Left ventricle myocardium inferior (tissue), 1 donor: Measurements from ENCODE around the gene GABRB2. TPM values are rescaled to one million over a fixed set of nuclear protein-coding genes. Genes with fewer than 3 reads are reported as not detected.

Experiments used
- DNase-seq: peaks from one replicate; pipeline ENCODE4 v3.0.0-alpha.2; 2020
- H3K27ac ChIP-seq: fragments of 200-600 bp; replicated peaks from 2 replicates; pipeline ENCODE4 v1.8.0; 2021
- H3K27me3 ChIP-seq: fragments of 200-600 bp; 2 replicates; pipeline ENCODE4 v1.8.0; 2021; ENCODE audit warnings: low read depth
- H3K36me3 ChIP-seq: fragments of 200-600 bp; 2 replicates; pipeline ENCODE4 v1.8.0; 2021
- H3K4me1 ChIP-seq: fragments of 200-600 bp; 2 replicates; pipeline ENCODE4 v1.8.0; 2021
- H3K4me3 ChIP-seq: fragments of 200-600 bp; 2 replicates; pipeline ENCODE4 v1.8.0; 2021; ENCODE audit warnings: mild to moderate bottlenecking, moderate library complexity
- H3K9me3 ChIP-seq: fragments of 200-600 bp; replicated peaks from 2 replicates; pipeline ENCODE4 v1.8.0; 2021
- intact Hi-C: fragments of 100-400 bp; cut with micrococcal nuclease; formaldehyde crosslinking; loops from one replicate; pipeline ENCODE4 v1.11.0; 2022
- total RNA-seq: library from RNA; stranded (reverse); fragmentation: NEBNext Ultra II Directional; extraction: Animal tissue kit (Norgen Biotek cat#: 25700); gene quantifications from one replicate; pipeline ENCODE4 v1.2.1, GENCODE V29; 2021
- TF ChIP-seq, protein P1 (sequence below): fragments of 200-600 bp; IDR thresholded peaks from 2 replicates; pipeline ENCODE4 v1.8.0; 2021; ENCODE audit warnings: antibody characterized with exemption, mild to moderate bottlenecking, borderline replicate concordance
- donor health status: DM: no; HTN: yes; CAD: no; lungs with severe emphysema.

The GABRB2 gene
- total RNA-seq, 1 donor from 2014 or later, result 0.11 TPM

GRCh38 chr5:161414037-161414436 is 132.5 kb downstream of the GABRB2 start:
- H3K27me3 ChIP-seq, result no peaks in the 10 kb centered on the region
- no peak overlapping the region for H3K27ac ChIP-seq
- H3K4me1 ChIP-seq, result no peaks in the 10 kb centered on the region
- DNase-seq, result no peak
- TF ChIP-seq, protein P1, sequence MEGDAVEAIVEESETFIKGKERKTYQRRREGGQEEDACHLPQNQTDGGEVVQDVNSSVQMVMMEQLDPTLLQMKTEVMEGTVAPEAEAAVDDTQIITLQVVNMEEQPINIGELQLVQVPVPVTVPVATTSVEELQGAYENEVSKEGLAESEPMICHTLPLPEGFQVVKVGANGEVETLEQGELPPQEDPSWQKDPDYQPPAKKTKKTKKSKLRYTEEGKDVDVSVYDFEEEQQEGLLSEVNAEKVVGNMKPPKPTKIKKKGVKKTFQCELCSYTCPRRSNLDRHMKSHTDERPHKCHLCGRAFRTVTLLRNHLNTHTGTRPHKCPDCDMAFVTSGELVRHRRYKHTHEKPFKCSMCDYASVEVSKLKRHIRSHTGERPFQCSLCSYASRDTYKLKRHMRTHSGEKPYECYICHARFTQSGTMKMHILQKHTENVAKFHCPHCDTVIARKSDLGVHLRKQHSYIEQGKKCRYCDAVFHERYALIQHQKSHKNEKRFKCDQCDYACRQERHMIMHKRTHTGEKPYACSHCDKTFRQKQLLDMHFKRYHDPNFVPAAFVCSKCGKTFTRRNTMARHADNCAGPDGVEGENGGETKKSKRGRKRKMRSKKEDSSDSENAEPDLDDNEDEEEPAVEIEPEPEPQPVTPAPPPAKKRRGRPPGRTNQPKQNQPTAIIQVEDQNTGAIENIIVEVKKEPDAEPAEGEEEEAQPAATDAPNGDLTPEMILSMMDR, result no peak
- no peaks in the 10 kb centered on the region for H3K36me3 ChIP-seq
- no peaks in the 10 kb centered on the region for H3K9me3 ChIP-seq
- no peak overlapping the region for H3K4me3 ChIP-seq
- intact Hi-C loops, result no loop called here

GRCh38 chr5:161412792-161413191 is 133.7 kb downstream of the GABRB2 start:
- DNase-seq, result no peak
- intact Hi-C loops, result no loop called here
- H3K27ac ChIP-seq, result no peak overlapping the region

GRCh38 chr5:161411156-161411555 is 135.4 kb downstream of the GABRB2 start:
- Histone ChIP-seq H3K9me3 (no peaks in the 10 kb centered on the region), H3K36me3 (no peaks in the 10 kb centered on the region), H3K4me1 (no peaks in the 10 kb centered on the region), H3K27me3 (no peaks in the 10 kb centered on the region), H3K4me3 (no peak overlapping the region), H3K27ac (no peak overlapping the region)
- intact Hi-C loops, result no loop called here
- TF ChIP-seq, protein P1, result no peak
- DNase-seq, result no peak

More at GRCh38 chr5:161412792-161413191, 133.7 kb downstream of the GABRB2 start:
- no peak overlapping the region for H3K4me3 ChIP-seq
- H3K27me3 ChIP-seq, result no peaks in the 10 kb centered on the region
- TF ChIP-seq, protein P1, result no peak
- H3K9me3 ChIP-seq, result no peaks in the 10 kb centered on the region
- no peaks in the 10 kb centered on the region for H3K4me1 ChIP-seq
- H3K36me3 ChIP-seq, result no peaks in the 10 kb centered on the region

GRCh38 chr5:161410640-161411039 is 135.9 kb downstream of the GABRB2 start:
- intact Hi-C loops, result no loop called here
- no peaks in the 10 kb centered on the region for H3K27me3 ChIP-seq
- H3K4me1 ChIP-seq, result no peaks in the 10 kb centered on the region
- H3K27ac ChIP-seq, result no peak overlapping the region
- no peaks in the 10 kb centered on the region for H3K9me3 ChIP-seq
- TF ChIP-seq, protein P1, result no peak
- H3K4me3 ChIP-seq, result no peak overlapping the region
- no peak for DNase-seq
- H3K36me3 ChIP-seq, result no peaks in the 10 kb centered on the region

GRCh38 chr5:161409471-161409870 is 137.1 kb downstream of the GABRB2 start:
- no peaks in the 10 kb centered on the region for H3K36me3 ChIP-seq
- DNase-seq, result no peak
- no peaks in the 10 kb centered on the region for H3K9me3 ChIP-seq
- no peaks in the 10 kb centered on the region for H3K4me1 ChIP-seq
- H3K27me3 ChIP-seq, result no peaks in the 10 kb centered on the region
- TF ChIP-seq, protein P1, result no peak
- intact Hi-C loops, result no loop called here
- H3K27ac ChIP-seq, result no peak overlapping the region
- no peak overlapping the region for H3K4me3 ChIP-seq

- no peaks in the 10 kb centered on the region for H3K36me3 ChIP-seq
- intact Hi-C loops, result no loop called here
- no peak overlapping the region for H3K27ac ChIP-seq
- TF ChIP-seq, protein P1, result no peak
- no peaks in the 10 kb centered on the region for H3K27me3 ChIP-seq
- no peaks in the 10 kb centered on the region for H3K4me1 ChIP-seq
- no peak for DNase-seq
- no peak overlapping the region for H3K4me3 ChIP-seq
- H3K9me3 ChIP-seq, result no peaks in the 10 kb centered on the region
These were observed 139.6 kb downstream of the GABRB2 start for GRCh38 chr5:161406880-161407279.
